Erythroblast (primary cell): ENCODE results near the gene NKAIN2.
"Not testable (repeated sequence)": the region's sequence is repeated elsewhere in the genome, so short reads cannot be mapped to it uniquely, and the experiment has no call there.

ENCODE experiments used
- DNase-seq, 2 experiments: peaks; one replicate each; lab custom pipeline; 2025; lab: John Stamatoyannopoulos, UW
- GATA1 ChIP-seq: IDR thresholded peaks from 2 replicates; pipeline ENCODE4 v1.6.1; 2011; ENCODE audit warnings: low read depth, mild to moderate bottlenecking, control low read depth, low read length, moderate library complexity
- POLR2A ChIP-seq: IDR thresholded peaks from 2 replicates; pipeline ENCODE4 v1.6.1; 2011; ENCODE audit warnings: mild to moderate bottlenecking, low read length

NKAIN2 gene

DNA sequence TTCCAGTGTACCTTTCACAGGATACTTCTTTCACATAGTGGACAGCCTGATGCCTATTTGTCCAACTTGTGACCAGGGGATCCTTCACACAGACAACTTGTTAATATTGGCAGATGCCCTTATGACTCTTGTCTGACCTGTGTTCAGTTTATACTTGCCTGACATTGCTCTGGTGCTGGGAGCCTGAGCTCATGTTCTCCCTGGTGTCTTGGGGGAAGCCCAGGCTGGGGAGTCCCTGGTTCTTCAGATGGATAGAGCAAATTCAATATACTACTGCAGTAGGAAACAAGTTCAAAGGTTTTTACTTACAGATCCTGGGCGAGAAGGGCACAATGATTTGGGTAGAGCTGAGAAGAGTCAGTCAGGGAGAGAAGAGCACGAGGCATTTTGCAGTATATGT, 76.1 kb downstream of the NKAIN2 start:
- no peak for TF ChIP-seq POLR2A
- no peak for TF ChIP-seq GATA1
- DNase-seq: no peak

DNA sequence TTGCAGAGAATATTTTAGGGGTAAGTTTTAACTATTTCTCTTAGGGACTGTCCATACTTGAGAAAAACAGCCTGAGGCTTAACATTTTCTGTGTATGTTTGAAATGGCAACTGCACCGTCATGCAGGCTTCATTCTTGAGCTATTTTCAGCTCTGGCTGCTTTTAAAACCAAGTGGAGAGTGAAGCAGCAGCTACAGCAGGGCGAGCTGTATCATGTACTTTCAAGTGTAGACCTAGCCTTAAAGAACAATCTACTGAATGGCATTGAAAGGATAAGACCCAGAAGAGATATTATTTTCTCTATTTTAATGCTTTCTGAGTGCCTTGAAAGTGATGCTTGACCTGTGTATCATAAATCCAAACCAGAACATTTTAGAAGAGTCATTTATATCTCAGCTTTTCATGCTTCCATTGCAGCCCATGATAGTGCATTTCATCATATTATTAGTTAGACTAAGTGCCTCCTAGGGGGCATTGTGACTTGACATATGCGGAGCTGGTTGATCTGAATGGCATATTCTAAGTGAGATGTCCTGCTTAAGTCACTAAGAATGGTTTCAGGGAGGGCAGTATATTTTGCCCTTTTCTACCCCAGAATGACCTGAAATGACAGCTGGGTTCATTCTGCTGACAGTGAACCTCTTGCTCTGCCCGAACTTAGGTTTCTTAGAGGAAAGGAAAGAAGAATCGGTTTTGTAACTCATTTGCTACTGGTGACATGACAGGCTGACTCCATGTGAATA, 85.3 kb downstream of the NKAIN2 start:
- TF ChIP-seq GATA1 (no peak), POLR2A (no peak)
- peak in 1 of 2 experiments; percentile 5 for DNase-seq

DNA sequence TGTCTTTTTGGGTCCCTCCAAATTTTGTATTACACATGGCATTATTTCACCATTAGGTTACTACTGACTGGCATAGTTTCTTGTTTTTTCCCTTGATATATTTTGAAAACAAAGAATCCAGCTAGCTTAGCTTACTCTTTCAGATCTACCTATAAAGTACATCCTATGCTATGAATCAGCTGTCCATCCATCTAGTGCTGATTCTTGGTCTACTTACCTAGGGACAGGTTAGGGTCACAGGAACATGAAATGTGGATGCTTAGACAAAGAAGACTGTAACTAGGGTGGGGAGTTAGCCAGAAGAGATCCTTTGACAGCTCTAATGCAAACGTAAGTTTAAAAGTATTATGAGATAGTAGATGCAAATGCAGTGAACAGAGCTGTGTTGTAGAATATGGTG, 91.7 kb downstream of the NKAIN2 start:
- no peak for TF ChIP-seq POLR2A
- TF ChIP-seq GATA1: no peak
- no peak for DNase-seq

DNA sequence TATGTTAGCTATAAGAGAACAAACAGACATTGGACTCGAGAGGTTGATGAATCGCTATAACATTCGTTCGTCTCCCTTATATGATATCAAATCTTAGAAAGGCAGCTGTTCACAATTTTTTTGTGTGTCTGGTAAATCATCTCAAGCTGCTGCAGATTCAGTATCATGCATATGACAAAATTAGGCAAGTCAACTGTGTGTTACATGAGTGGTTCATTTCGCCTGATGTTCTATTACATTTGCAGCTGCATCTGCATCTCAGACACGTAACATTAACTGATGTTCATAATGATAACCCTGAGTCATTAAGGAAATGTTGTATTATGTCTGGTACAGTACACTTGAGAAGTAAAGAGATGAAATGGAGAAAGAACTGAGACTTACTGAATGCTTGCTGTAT, 92.1 kb downstream of the NKAIN2 start:
- DNase-seq: no peak
- TF ChIP-seq POLR2A (no peak), GATA1 (no peak)

DNA sequence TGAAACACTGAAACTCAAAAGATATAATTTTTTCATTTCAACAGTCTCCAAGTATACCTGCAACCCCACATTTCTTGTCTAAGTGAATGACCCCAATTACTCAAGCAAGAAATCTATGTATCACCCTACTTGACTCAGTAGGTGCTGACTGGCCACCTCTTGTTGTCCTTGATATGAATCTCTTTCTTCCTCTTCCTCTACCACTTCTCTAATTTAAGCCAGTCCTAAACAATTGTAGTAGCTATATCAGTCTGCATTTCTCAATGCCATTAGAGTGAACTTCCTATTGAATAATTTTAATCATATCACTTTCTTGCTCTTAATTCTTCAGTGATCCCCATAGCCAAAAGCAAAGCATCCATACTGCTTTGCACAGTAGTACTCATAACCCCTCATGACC, 93.2 kb downstream of the NKAIN2 start:
- TF ChIP-seq POLR2A (no peak), GATA1 (no peak)
- no peak for DNase-seq

DNA sequence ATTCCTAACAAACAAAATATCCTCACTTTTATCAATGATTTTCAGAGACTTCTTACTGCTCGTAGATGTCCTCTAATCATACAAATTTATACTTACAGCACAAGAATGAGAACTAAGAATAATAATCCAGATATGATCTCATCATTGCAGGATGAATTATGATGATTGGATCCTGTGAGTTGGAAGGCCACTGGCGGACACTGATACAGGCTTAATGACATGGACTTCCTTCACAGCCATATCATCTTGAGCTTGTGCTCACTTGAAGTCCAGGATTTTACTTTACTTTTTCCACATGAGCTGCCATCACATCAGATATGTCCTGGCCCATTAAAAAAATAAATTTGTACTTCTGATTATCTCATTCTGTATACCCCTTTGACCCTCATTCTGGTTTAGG, 94.3 kb downstream of the NKAIN2 start:
- DNase-seq: no peak
- TF ChIP-seq POLR2A (no peak), GATA1 (no peak)

DNA sequence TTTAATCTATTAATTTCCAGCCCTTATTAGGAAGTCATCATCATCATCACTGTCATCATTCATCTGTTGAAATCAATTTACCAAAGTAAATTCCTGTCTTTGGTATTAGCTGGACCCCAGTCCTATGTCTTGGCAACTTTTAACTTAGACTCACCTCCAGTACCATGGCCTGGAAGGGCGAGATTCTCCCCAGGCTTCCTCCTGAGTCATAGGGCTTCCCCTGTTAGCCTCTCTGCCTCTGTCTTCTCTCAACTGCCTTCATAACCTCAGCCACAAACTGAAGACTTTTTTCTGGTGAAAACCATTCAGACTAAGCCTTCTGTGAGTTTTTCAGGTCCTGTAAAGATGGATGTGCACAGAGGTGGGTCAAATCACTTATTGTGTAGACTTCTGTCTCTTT, 95.0 kb downstream of the NKAIN2 start:
- DNase-seq: no peak
- TF ChIP-seq GATA1 (no peak), POLR2A (no peak)

DNA sequence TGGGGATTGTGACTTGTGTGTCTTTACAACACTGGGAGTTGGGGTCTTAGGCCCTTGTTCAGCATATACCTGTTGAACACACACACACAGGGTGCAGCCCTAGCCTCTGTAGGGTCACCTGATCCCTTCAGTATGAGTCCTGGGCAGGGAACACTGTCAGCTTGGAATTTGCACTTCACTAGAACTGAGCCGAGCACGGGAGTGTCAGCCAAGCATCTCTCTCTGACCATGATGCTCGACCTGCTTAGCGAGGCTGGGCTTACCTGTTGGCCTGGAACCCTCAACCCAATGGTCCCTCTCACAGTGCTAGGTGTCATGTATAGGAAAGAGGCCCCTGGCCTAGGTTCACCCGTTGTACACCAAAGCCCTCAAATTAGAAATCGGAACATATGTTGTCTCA, 96.1 kb downstream of the NKAIN2 start:
- no peak for DNase-seq
- TF ChIP-seq POLR2A (no peak), GATA1 (no peak)

DNA sequence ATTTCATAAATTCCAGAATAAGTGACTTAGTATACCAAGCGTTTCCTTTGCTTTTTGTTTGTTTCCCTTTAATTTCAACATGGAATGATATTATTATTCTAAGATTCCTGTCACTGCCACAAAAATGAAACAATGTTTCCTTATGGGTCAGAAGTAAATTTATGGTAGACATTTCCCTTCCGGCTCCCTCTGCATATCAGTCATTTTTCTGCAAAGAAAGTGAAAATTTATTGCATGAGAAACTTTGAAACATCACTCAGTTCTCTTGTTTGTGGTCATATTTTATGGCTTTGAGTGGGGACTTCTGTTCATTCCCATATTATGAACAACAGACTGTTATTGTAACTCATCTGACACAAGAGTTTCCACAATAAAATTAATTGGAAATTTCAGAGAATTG, 97.8 kb downstream of the NKAIN2 start:
- TF ChIP-seq GATA1: no peak
- no peak for TF ChIP-seq POLR2A
- DNase-seq: no peak

DNA sequence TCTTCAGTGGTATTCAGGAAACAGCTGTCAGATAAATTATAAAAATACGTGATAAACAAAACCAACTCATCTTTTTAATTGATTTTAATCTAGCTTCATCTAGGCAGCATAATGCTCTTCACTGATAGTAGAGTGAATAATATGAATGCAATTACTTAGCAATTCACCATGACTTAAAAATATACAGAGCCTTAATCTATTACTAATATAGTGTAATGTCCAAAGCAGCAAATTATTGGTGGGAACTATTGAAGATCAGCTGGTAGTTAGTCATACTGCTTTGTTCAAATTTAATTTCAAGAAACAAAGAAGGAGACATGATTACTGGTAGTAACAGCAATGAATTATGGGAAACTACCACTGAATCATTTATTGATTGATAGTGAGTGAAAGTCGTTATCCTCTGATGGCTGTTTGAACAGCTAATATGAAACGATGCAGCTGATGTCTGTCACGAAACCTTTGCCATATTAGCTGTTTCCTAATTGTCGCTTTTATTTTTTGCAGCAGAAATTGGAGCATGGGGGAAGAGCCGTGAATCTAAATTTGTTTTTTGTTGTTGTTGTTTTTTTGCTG, 99.2 kb downstream of the NKAIN2 start:
- no peak for DNase-seq
- TF ChIP-seq POLR2A (no peak), GATA1 (no peak)

DNA sequence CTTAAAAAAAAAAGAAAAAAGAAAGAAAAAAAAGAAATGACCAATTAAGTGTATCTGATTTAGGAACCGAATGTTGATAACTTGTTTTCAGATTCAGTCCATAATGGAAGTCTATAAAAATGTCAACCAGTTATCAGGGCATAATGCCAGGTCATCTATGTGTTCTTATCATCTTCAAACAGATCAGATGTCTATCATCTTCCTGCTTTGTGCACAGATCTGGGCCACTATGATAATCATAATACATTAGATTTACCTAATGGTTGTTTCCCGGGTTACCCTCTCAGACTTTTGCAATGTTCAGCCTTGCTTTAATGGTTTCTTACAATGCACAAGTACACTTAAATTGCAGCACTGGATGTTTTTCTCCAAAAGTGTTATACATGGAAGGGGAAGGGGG, 100.6 kb downstream of the NKAIN2 start:
- no peak for TF ChIP-seq GATA1
- no peak for TF ChIP-seq POLR2A
- peak in 1 of 2 experiments; percentile 52 for DNase-seq

DNA sequence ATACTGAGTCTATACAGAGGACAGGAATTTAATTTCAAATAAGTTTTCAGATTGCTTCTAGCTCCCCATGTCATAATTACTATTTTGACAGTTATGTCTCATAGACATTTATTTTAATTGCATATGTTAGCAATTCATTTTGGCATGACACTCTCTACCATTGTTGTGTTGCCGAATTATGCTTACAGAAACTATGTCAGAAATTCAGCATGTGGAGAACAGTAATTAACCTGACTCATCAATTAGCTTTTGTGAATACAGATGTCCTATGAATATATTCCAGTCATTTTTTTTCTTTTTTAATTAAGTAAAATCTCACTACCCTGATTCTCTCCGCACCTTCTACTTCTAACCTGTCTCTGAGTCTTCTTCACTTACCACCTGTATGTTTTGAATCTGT, 105.1 kb downstream of the NKAIN2 start:
- no peak for DNase-seq
- no peak for TF ChIP-seq GATA1
- TF ChIP-seq POLR2A: no peak

DNA sequence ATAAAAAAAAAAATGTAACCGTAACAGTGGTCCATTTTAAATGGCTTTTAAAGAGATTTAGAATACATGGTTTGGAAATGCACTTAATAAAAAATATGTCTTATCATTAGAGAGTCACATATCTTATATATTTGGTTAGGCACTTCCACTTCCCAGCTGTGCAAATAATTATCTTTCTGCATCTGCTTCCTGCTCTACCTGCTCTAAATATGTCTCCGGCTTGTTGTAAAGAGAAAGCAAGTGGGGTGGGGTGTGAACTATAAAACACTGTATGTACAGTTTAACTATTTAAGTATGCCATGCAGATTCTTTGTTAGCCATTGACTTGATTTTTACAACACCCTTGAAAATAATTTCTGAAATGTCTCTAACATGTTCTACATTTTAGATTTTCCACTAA, 106.3 kb downstream of the NKAIN2 start:
- TF ChIP-seq POLR2A (no peak), GATA1 (no peak)
- DNase-seq: no peak

DNA sequence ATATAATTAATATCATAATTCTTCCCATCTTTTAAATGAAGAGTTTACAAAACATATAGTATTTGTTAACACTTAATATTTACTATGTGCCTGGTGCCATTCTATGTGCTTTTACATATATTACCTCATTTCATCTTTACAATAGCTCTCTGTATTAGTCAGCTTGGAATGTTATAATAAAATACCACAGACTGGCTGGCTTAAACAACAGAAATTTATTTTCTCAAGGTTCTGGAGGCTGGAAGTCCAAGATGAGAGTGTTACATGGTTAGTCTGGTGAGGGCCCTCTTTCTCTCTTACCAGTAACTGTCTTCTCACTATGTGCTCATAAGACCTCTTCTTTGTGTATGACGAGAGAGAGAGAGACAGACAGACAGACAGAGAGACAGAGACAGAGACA, 110.2 kb downstream of the NKAIN2 start:
- no peak for TF ChIP-seq POLR2A
- no peak for TF ChIP-seq GATA1
- DNase-seq: no peak

DNA sequence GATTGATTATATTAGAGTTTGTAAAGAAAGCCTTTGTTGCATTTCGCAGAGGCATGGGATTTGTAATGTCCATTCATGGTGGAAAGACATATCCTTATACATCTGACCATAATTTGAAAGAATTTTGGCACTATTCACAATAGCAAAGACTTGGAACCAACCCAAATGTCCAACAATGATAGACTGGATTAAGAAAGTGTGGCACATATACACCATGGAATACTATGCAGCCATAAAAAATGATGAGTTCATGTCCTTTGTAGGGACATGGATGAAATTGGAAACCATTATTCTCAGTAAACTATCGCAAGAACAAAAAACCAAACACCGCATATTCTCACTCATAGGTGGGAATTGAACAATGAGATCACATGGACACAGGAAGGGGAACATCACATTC, 119.7 kb downstream of the NKAIN2 start:
- not testable (repeated sequence) for DNase-seq
